K562 (cell line): ENCODE data around the gene ZKSCAN4. TPM values are rescaled to one million over a fixed set of nuclear protein-coding genes. Genes with fewer than 3 reads are reported as not detected.

Experiments used
- BRD4 ChIP-seq: fragments of 200-600 bp; sonication (generic); IDR thresholded peaks from 2 replicates; pipeline ENCODE4 v1.6.1; 2017; ENCODE audit warnings: inconsistent platforms
- CBX2 ChIP-seq: fragments of 200-600 bp; sonication (generic); IDR thresholded peaks from one replicate; pipeline ENCODE4 v1.6.1; 2012; ENCODE audit warnings: mild to moderate bottlenecking, low read length, inconsistent platforms; ENCODE audit not compliant: insufficient read depth, poor library complexity, severe bottlenecking
- HDAC1 ChIP-seq, 2 experiments: fragments of 450-650 bp; IDR thresholded peaks; 2 replicates each; pipeline ENCODE4 v1.6.1; 2016 to 2017; ENCODE audit warnings: inconsistent platforms in 1 of 2, mild to moderate bottlenecking in 1 of 2, moderate library complexity in 1 of 2
- HDAC3 ChIP-seq: fragments of 450-650 bp; IDR thresholded peaks from 2 replicates; pipeline ENCODE4 v1.6.1; 2018; ENCODE audit warnings: borderline replicate concordance, mild to moderate bottlenecking, moderate library complexity; ENCODE audit not compliant: partially characterized antibody
- NELFE ChIP-seq: IDR thresholded peaks from 2 replicates; pipeline ENCODE4 v1.6.1; 2011; ENCODE audit warnings: mild to moderate bottlenecking; ENCODE audit not compliant: insufficient read depth, insufficient read length
- NFE2L1 ChIP-seq: fragments of 450-650 bp; IDR thresholded peaks from 2 replicates; pipeline ENCODE4 v1.6.1; 2016; ENCODE audit warnings: missing genetic modification characterization, low read depth, mild to moderate bottlenecking, missing compliant biosample characterization, moderate library complexity, borderline replicate concordance
- NR2F6 ChIP-seq: fragments of 450-650 bp; formaldehyde crosslinking; IDR thresholded peaks from 2 replicates; pipeline ENCODE4 v1.4.0; 2020; ENCODE audit warnings: mild to moderate bottlenecking
- PTRF ChIP-seq: fragments of 450-650 bp; IDR thresholded peaks from 2 replicates; pipeline ENCODE4 v1.6.1; 2016; ENCODE audit warnings: mild to moderate bottlenecking, missing genetic modification characterization, missing compliant biosample characterization
- RBBP5 ChIP-seq: fragments of 200-600 bp; sonication (generic); IDR thresholded peaks from 2 replicates; pipeline ENCODE4 v1.6.1; 2012; ENCODE audit warnings: borderline replicate concordance, mild to moderate bottlenecking, low read length, control low read depth, inconsistent platforms; ENCODE audit not compliant: insufficient read depth, poor library complexity, severe bottlenecking
- SNIP1 ChIP-seq: fragments of 450-650 bp; IDR thresholded peaks from 2 replicates; pipeline ENCODE4 v1.7.1; 2017; ENCODE audit warnings: low read depth, mild to moderate bottlenecking
- TARDBP ChIP-seq: fragments of 450-650 bp; IDR thresholded peaks from 2 replicates; pipeline ENCODE4 v1.6.1; 2016
- ZBTB17 ChIP-seq: fragments of 450-650 bp; formaldehyde crosslinking; IDR thresholded peaks from 2 replicates; pipeline ENCODE4 v1.4.0; 2020; ENCODE audit warnings: mild to moderate bottlenecking
- ZFX ChIP-seq: sonication (generic); formaldehyde crosslinking; IDR thresholded peaks from 2 replicates; pipeline ENCODE4 v1.8.0; 2022; ENCODE audit warnings: mild to moderate bottlenecking, missing genetic modification reagents, moderate library complexity
- ZKSCAN8 ChIP-seq: fragments of 200-800 bp; sonication (Bioruptor generic); IDR thresholded peaks from 2 replicates; pipeline ENCODE4 v1.6.1; 2016; ENCODE audit warnings: missing genetic modification characterization, missing compliant biosample characterization
- ZNF134 ChIP-seq: fragments of 250-450 bp; sonication (Bioruptor Pico); conservative IDR thresholded peaks from 2 replicates; pipeline ENCODE4 v1.4.0; 2020
- ZNF57 ChIP-seq: fragments of 450-650 bp; formaldehyde crosslinking; IDR thresholded peaks from 2 replicates; pipeline ENCODE4 v1.4.0; 2020; ENCODE audit warnings: mild to moderate bottlenecking, moderate library complexity
- polyA plus RNA-seq, 8 experiments: library from polyadenylated mRNA; depleted of rRNA in 4 of 8; stranded (reverse) in 5 of 8; unstranded in 3 of 8; fragments of >200 nt; fragmentation: Nextera tagmentation in 2 of 8; fragmentation: Illumina TruSeq in 1 of 8; extraction: Ambion mirVana in 2 of 8; extraction: Trizol in 1 of 8; gene quantifications; 2 replicates each; pipeline versions ENCODE4 v1.2.1 to v1.2.3, GENCODE V29; 2011 to 2014; ENCODE audit warnings: inconsistent platforms in 1 of 8, missing spikeins in 1 of 8
- total RNA-seq, 7 experiments: library from RNA; depleted of rRNA in 6 of 7; stranded (reverse); fragments of >200 nt in 6 of 7; fragmentation: Illumina TruSeq in 2 of 7; extraction: Trizol in 2 of 7; gene quantifications; 2 replicates each; pipeline versions ENCODE4 v1.2.1 to v1.2.3, GENCODE V29; 2011 to 2021; ENCODE audit warnings: low replicate concordance in 1 of 7
- TF ChIP-seq, protein P1 (sequence below): sonication (generic); formaldehyde crosslinking; IDR thresholded peaks from 2 replicates; pipeline ENCODE4 v1.5.0; 2020; ENCODE audit warnings: missing genetic modification reagents
- TF ChIP-seq, protein P2 (sequence below): sonication (generic); formaldehyde crosslinking; IDR thresholded peaks from 2 replicates; pipeline ENCODE4 v1.8.0; 2022; ENCODE audit warnings: missing genetic modification reagents, mild to moderate bottlenecking, moderate library complexity, borderline replicate concordance
- TF ChIP-seq, protein P3 (sequence below): sonication (generic); formaldehyde crosslinking; IDR thresholded peaks from 2 replicates; pipeline ENCODE4 v1.8.0; 2022; ENCODE audit warnings: mild to moderate bottlenecking, missing genetic modification reagents
- TF ChIP-seq, protein P4 (sequence below), 2 experiments: fragments of 450-650 bp in 1 of 2; sonication (generic) in 1 of 2; formaldehyde crosslinking in 1 of 2; IDR thresholded peaks in 1 of 2; conservative IDR thresholded peaks in 1 of 2; 2 replicates each; pipeline versions ENCODE4 v1.6.1 to v1.8.1; 2016 to 2023; ENCODE audit warnings: mild to moderate bottlenecking in 2 of 2, moderate library complexity in 2 of 2, inconsistent platforms in 1 of 2, missing genetic modification reagents in 1 of 2
- TF ChIP-seq, protein P5 (sequence below): sonication (generic); formaldehyde crosslinking; IDR thresholded peaks from 2 replicates; pipeline ENCODE4 v1.4.0; 2020; ENCODE audit warnings: mild to moderate bottlenecking, missing genetic modification reagents

Gene ZKSCAN4
- total and polyA plus RNA-seq, 9 of the 15 experiments (the other 6 are each of a cell fraction or from before 2014, with no cell fraction given), result 1.2 to 5.3 (median 4.7) TPM

DNA sequence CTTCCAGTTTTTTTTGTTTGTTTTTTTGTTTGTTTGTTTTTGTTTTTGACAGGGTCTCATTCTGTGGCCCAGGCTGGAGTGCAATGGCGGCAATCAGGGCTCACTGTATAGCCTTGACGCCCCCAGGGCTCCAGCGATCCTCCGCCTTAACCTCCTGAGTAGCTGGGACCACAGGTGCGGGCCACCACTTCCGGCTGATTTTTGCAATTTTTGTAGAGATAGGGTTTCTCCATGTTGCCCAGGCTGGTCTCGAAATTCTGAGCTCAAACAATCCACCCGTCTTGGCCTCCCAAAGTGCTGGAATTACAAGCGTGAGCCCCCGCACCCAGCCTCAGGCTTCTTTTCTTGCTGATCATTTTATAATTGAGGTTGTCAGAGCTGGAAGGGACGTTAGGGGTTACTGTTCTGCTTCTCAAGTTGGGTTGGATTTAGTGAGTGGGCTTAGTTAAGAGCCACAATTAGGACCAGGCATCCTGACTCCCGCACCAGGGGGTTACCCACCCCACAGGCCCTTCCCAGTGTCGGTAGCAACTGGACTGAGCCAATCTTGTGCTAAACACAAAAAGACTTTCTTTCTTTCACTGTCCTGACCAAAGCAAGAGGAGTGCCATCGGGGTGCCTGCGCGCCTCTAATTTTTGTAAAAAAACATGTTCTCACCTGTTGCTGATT, 40.1 kb downstream of the ZKSCAN4 start (continued):
- TF ChIP-seq, protein P1, sequence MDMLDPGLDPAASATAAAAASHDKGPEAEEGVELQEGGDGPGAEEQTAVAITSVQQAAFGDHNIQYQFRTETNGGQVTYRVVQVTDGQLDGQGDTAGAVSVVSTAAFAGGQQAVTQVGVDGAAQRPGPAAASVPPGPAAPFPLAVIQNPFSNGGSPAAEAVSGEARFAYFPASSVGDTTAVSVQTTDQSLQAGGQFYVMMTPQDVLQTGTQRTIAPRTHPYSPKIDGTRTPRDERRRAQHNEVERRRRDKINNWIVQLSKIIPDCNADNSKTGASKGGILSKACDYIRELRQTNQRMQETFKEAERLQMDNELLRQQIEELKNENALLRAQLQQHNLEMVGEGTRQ, result no peak
- TF ChIP-seq, protein P2, sequence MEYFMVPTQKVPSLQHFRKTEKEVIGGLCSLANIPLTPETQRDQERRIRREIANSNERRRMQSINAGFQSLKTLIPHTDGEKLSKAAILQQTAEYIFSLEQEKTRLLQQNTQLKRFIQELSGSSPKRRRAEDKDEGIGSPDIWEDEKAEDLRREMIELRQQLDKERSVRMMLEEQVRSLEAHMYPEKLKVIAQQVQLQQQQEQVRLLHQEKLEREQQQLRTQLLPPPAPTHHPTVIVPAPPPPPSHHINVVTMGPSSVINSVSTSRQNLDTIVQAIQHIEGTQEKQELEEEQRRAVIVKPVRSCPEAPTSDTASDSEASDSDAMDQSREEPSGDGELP (CRISPR knock-in tag), result no peak
- TF ChIP-seq NR2F6 (CRISPR knock-in tag) (no peak), PTRF (no peak), ZNF134 (no peak), SNIP1 (no peak), ZKSCAN8 (no peak), ZBTB17 (CRISPR knock-in tag) (no peak), ZFX (peak; percentile 88), CBX2 (no peak), HDAC1 (IDR thresholded peaks at IDR 0.05) (no peak), RBBP5 (no peak), NELFE (no peak), BRD4 (peak; percentile 5; the same call in 1 of the 2 replicates), NFE2L1 (tag) (no peak), ZNF57 (CRISPR knock-in tag) (no peak), TARDBP (no peak), HDAC3 (no peak)
- TF ChIP-seq, protein P3, sequence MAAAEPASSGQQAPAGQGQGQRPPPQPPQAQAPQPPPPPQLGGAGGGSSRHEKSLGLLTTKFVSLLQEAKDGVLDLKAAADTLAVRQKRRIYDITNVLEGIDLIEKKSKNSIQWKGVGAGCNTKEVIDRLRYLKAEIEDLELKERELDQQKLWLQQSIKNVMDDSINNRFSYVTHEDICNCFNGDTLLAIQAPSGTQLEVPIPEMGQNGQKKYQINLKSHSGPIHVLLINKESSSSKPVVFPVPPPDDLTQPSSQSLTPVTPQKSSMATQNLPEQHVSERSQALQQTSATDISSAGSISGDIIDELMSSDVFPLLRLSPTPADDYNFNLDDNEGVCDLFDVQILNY (CRISPR knock-in tag), result no peak
- TF ChIP-seq, protein P4, sequence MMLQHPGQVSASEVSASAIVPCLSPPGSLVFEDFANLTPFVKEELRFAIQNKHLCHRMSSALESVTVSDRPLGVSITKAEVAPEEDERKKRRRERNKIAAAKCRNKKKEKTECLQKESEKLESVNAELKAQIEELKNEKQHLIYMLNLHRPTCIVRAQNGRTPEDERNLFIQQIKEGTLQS (IDR thresholded peaks at IDR 0.05), result no peak
- TF ChIP-seq, protein P4 (CRISPR knock-in tag; conservative IDR thresholded peaks at IDR 0.05), result no peak
- TF ChIP-seq, protein P5, sequence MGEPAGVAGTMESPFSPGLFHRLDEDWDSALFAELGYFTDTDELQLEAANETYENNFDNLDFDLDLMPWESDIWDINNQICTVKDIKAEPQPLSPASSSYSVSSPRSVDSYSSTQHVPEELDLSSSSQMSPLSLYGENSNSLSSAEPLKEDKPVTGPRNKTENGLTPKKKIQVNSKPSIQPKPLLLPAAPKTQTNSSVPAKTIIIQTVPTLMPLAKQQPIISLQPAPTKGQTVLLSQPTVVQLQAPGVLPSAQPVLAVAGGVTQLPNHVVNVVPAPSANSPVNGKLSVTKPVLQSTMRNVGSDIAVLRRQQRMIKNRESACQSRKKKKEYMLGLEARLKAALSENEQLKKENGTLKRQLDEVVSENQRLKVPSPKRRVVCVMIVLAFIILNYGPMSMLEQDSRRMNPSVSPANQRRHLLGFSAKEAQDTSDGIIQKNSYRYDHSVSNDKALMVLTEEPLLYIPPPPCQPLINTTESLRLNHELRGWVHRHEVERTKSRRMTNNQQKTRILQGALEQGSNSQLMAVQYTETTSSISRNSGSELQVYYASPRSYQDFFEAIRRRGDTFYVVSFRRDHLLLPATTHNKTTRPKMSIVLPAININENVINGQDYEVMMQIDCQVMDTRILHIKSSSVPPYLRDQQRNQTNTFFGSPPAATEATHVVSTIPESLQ (CRISPR knock-in tag), result peak; percentile 89; the same call in 1 of the 2 replicates
